Small intestine (tissue), 7 donors: ENCODE results near the gene GPR32. TPM values are rescaled to one million over a fixed set of nuclear protein-coding genes. Genes with fewer than 3 reads are reported as not detected.
"Not testable (repeated sequence)": the region's sequence is repeated elsewhere in the genome, so short reads cannot be mapped to it uniquely, and the experiment has no call there.

Experiments used
- DNase-seq, 2 donors: peaks; one replicate each; pipeline versions ENCODE4 v3.0.0 to v3.0.0-alpha.2; 2013
- FAIRE-seq: peaks from 2 replicates; lab custom pipeline; 2012; peaks lifted over from hg19 to GRCh38; lab: Jason Lieb, UNC
- H3K27ac ChIP-seq, 3 donors: one replicate each; pipeline ENCODE4 v1.5.1; 2013; ENCODE audit warnings: low read length in 2 of 3, mild to moderate bottlenecking in 2 of 3, control low read depth in 1 of 3, inconsistent platforms in 1 of 3, low read depth in 1 of 3, moderate library complexity in 1 of 3
- H3K27me3 ChIP-seq, 3 donors: one replicate each; pipeline ENCODE4 v1.6.1; 2013; ENCODE audit warnings: low read length in 3 of 3, inconsistent platforms in 1 of 3; ENCODE audit not compliant: control insufficient read depth in 3 of 3, insufficient read depth in 3 of 3
- H3K36me3 ChIP-seq, 3 donors: one replicate each; pipeline ENCODE4 v1.6.1; 2013; ENCODE audit warnings: low read length in 3 of 3, inconsistent platforms in 1 of 3, low read depth in 1 of 3, mild to moderate bottlenecking in 1 of 3, moderate library complexity in 1 of 3; ENCODE audit not compliant: control insufficient read depth in 3 of 3, insufficient read depth in 2 of 3
- H3K4me1 ChIP-seq, 3 donors: one replicate each; pipeline ENCODE4 v1.6.1; 2013; ENCODE audit warnings: low read length in 2 of 3, inconsistent platforms in 1 of 3, low read depth in 1 of 3, mild to moderate bottlenecking in 1 of 3, moderate library complexity in 1 of 3; ENCODE audit not compliant: control insufficient read depth in 3 of 3, insufficient read depth in 2 of 3
- H3K4me3 ChIP-seq, 3 donors: one replicate each; pipeline ENCODE4 v1.5.1; 2013; ENCODE audit warnings: low read length in 3 of 3, control low read depth in 1 of 3, inconsistent platforms in 1 of 3, low read depth in 1 of 3, mild to moderate bottlenecking in 1 of 3, moderate library complexity in 1 of 3
- H3K9me3 ChIP-seq, 2 donors: one replicate each; pipeline ENCODE4 v1.6.1; 2013; ENCODE audit warnings: low read depth in 1 of 2, low read length in 1 of 2; ENCODE audit not compliant: control insufficient read depth in 2 of 2, insufficient read depth in 1 of 2
- WGBS, 3 donors: extraction: QIAGEN DNeasy Blood & Tissue Kit; methylation state at CpG; one replicate each; pipeline ENCODE4 v1.1.7; 2013; 5-methylcytosine and 5-hydroxymethylcytosine counted together
- polyA plus RNA-seq, 4 donors: library from polyadenylated mRNA; stranded (reverse) in 3 of 4; unstranded in 1 of 4; fragments of 200-250 nt in 3 of 4; fragments of 120-200 nt in 1 of 4; gene quantifications; one replicate each; pipeline versions ENCODE4 v1.2.1 to v1.2.3, GENCODE V29; 2013
- donor health status: healthy with polysubstance abuse.
- donor health status: control.
- donor health status: control.
- donor health status: Bipolar disorder and iron deficiency.
- donor health status: healthy.

GPR32 gene
- polyA plus RNA-seq, 4 donors, result not detected

- DNase-seq, result no peak
- Histone ChIP-seq H3K4me3 (no peak overlapping the region), H3K27me3 (peaks cover 0 to 2% (median 0%) of the 10 kb centered on the region in 3 donors), H3K36me3 (no peaks in the 10 kb centered on the region), H3K9me3 (peaks cover 0 to 5% of the 10 kb centered on the region in 2 donors), H3K27ac (no peak overlapping the region), H3K4me1 (no peaks in the 10 kb centered on the region)
- FAIRE-seq, result no peak
- WGBS, 3 donors, result 80 to 82% (median 82%) methylated on average over 13 of the region's 13 CpGs
These were observed 624 bp downstream of the GPR32 start for GRCh38 chr19:50770888-50771287.

GRCh38 chr19:50772476-50772875 lies 2.2 kb downstream of the GPR32 start:
- peaks cover 0 to 5% of the 10 kb centered on the region in 2 donors for H3K9me3 ChIP-seq
- no peak for DNase-seq
- H3K36me3 ChIP-seq, result no peaks in the 10 kb centered on the region
- no peaks in the 10 kb centered on the region for H3K4me1 ChIP-seq
- H3K27ac ChIP-seq, result no peak overlapping the region
- FAIRE-seq, result no peak
- WGBS, 3 donors, result 45 to 56% (median 54%) methylated on average over 2 of the region's 2 CpGs
- no peak overlapping the region for H3K4me3 ChIP-seq
- H3K27me3 ChIP-seq, result peaks cover 0 to 4% (median 3%) of the 10 kb centered on the region in 3 donors

GRCh38 chr19:50772912-50773311 lies 2.6 kb downstream of the GPR32 start:
- not testable (repeated sequence) for H3K9me3 ChIP-seq, FAIRE-seq, H3K36me3 ChIP-seq, H3K27me3 ChIP-seq, H3K4me3 ChIP-seq, H3K27ac ChIP-seq, DNase-seq, H3K4me1 ChIP-seq
- 65 to 85% (median 69%) methylated on average over 3 of the region's 3 CpGs for WGBS, 3 donors

GRCh38 chr19:50773454-50773853 lies 3.2 kb downstream of the GPR32 start:
- DNase-seq, FAIRE-seq, H3K27ac ChIP-seq, H3K9me3 ChIP-seq, H3K4me3 ChIP-seq, H3K36me3 ChIP-seq, H3K4me1 ChIP-seq: not testable (repeated sequence)
- 45 to 54% (median 54%) methylated on average over 7 of the region's 7 CpGs for WGBS, 3 donors
- peaks cover 0 to 12% (median 6%) of the 10 kb centered on the region in 3 donors for H3K27me3 ChIP-seq

GRCh38 chr19:50776131-50776530 lies 5.9 kb downstream of the GPR32 start:
- no peak overlapping the region for H3K27ac ChIP-seq
- WGBS, 3 donors, result 73 to 89% (median 79%) methylated on average over 5 of the region's 5 CpGs
- H3K4me3 ChIP-seq, result no peak overlapping the region
- peaks cover 0 to 5% of the 10 kb centered on the region in 2 donors for H3K9me3 ChIP-seq
- H3K27me3 ChIP-seq, result peaks cover 0 to 32% (median 13%) of the 10 kb centered on the region in 3 donors
- no peaks in the 10 kb centered on the region for H3K36me3 ChIP-seq
- FAIRE-seq (no peak), DNase-seq (no peak)
- no peaks in the 10 kb centered on the region for H3K4me1 ChIP-seq

GRCh38 chr19:50777261-50777660 lies 7.0 kb downstream of the GPR32 start:
- H3K4me1 ChIP-seq, result no peaks in the 10 kb centered on the region
- 38 to 50% (median 44%) methylated on average over 4 of the region's 4 CpGs for WGBS, 3 donors
- no peak overlapping the region for H3K27ac ChIP-seq
- H3K9me3 ChIP-seq, result peaks cover 0 to 5% of the 10 kb centered on the region in 2 donors
- H3K4me3 ChIP-seq, result no peak overlapping the region
- FAIRE-seq (no peak), DNase-seq (no peak)
- no peaks in the 10 kb centered on the region for H3K36me3 ChIP-seq
- H3K27me3 ChIP-seq, result peaks cover 0 to 32% (median 13%) of the 10 kb centered on the region in 3 donors

- DNase-seq (no peak), FAIRE-seq (no peak)
- WGBS, 3 donors, result 1 to 5% (median 4%) methylated on average over 30 of the region's 30 CpGs
- Histone ChIP-seq H3K27me3 (peaks cover 0 to 35% (median 13%) of the 10 kb centered on the region in 3 donors), H3K9me3 (no peaks in the 10 kb centered on the region), H3K4me1 (no peaks in the 10 kb centered on the region), H3K4me3 (no peak overlapping the region), H3K27ac (no peak overlapping the region), H3K36me3 (no peaks in the 10 kb centered on the region)
These were observed 7.6 kb downstream of the GPR32 start for GRCh38 chr19:50777830-50778303.

GRCh38 chr19:50778906-50779430 lies 8.7 kb downstream of the GPR32 start:
- 45 to 62% (median 51%) methylated on average over 7 of the region's 7 CpGs for WGBS, 3 donors
- DNase-seq (no peak), FAIRE-seq (no peak)
- Histone ChIP-seq H3K4me1 (no peaks in the 10 kb centered on the region), H3K27me3 (peaks cover 0 to 39% (median 13%) of the 10 kb centered on the region in 3 donors), H3K27ac (no peak overlapping the region), H3K4me3 (no peak overlapping the region), H3K36me3 (no peaks in the 10 kb centered on the region), H3K9me3 (no peaks in the 10 kb centered on the region)
